GM19372 (cell line): ENCODE data around the gene AP2S1.
"Not testable (repeated sequence)": the region's sequence is repeated elsewhere in the genome, so short reads cannot be mapped to it uniquely, and the experiment has no call there.

Experiments used
- ATAC-seq: cut with Tn5 transposase; IDR thresholded peaks from one replicate; pipeline ENCODE4 v1.9.1; 2021; ENCODE audit warnings: mild to moderate bottlenecking, low read depth, moderate library complexity; ENCODE audit not compliant: unreplicated experiment

AP2S1 gene

DNA sequence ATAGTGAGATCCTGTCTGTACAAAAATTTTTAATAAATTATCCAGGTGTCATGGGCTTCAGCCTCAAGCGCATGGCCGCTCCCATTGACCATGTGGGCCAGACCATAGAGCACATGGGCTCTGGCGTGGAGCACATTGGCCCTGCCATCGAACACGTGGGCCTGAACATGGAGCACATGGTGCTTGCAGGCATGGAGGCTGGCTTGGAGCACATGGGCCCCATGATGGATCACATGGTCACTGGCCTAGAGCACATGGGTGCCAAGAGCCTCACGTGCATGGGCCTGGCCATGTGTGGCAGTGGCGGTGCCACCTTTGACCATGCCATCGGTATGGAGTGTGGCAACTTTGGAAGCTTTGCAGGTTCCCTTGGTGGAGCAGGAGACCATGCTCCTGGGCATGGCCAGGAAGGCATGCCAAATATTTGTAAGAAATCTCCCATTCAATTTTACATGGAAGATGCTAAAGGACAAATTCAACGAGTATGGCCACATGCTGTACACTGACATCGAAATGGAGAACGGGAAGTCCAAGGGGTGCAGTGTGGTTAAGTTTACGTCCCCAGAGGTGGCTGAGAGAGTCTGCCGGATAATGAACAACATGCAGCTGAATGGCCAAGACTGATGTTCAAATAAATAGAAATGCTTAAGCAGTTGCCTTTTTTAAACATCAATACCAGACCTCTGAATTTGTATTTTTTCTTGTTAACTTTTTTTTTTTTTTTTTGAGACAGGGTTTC is 40.9 kb downstream of the AP2S1 start:
- ATAC-seq, result no peak

DNA sequence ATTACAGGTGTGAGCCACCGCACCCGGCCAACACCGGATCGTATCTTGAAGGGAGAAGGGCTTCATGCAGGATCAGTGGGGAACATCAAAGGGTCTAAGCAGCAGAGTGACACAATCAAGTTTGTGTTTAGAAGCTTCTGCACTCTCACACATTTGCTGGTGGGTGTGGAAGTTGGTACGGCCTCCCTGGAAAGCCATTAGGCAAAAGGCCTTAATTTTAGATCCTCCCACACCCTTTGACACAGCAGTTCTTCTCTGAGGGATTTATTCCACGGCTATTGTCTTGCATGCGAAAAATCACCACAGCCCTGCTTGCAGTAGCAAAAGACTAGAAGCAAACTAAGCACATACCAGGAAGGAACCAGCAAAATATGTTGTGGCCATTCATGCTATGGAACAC is 44.0 kb downstream of the AP2S1 start:
- no peak for ATAC-seq

DNA sequence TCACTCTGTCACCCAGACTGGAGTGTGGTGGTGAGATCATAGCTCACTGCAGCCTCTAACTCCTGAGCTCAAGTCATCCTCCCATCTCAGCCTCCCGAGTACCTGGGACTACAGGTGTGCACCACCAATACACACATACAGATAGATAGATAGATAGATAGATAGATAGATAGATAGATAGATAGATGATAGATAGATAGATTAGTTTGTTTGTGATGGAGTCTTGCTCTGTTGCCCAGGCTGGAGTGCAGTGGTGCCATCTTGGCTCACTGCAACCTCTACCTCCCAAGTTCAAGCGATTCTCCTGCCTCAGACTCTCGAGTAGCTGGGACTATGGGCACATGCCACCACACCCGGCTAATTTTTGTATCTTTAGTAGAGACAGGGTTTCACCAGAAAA is 46.2 kb downstream of the AP2S1 start:
- ATAC-seq, result not testable (repeated sequence)

DNA sequence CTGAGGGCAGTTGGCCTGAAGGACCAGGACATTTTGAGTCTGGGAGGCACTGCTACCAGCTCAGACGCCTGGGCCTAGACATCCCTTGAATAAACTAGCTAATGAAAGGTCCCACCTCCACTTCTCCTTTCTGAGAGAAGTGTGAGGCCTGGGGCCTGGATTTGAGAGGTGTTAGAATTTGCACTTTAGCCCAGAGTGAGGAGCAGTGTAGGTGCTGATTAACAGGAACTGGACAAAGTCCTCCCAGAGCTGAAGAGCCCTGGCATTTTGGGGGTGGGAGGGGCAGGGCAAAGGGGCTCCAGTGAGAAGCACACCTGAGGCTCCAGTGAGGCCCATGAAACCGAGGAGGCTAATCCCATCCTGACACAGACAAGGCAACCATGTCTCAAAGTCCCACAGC is 47.1 kb downstream of the AP2S1 start:
- no peak for ATAC-seq

DNA sequence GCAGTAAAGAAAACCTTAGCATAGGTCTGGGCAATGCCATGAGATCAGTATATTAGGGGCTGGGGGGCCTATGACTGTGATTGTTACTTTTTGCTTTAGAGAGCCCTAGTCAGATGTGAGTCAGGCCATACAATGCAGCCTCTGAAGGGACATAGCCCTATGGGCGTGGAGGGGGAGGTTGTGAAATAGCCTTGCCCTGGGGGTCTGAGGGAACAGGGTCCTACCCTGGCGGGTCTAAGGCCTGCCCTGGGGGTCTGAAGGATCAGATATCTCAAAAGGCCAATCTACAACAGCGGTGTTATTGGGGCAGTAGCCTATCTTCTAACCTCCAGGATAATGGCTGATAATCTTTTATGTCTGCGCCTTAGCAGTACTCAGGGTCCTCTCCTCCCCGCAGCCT is 48.5 kb downstream of the AP2S1 start:
- no peak for ATAC-seq

DNA sequence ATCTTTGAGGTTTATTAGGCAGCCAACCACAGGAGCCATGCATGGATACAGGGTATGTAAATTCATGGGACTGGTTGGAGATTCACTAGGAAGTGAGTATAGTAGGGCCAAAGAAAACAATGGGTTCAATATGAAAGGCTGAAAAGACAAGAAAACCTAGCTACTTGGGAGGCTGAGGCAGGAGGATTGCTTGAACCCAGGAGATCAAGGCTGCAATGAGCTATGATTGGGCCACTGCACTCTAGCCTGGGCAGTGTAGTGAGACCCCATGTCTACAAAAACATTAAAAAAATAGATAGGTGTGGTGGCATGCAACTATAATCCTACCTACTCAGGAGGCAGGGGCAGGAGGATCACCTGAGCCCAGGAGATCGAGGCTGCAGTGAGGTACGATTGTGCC is 51.9 kb downstream of the AP2S1 start:
- no peak for ATAC-seq

DNA sequence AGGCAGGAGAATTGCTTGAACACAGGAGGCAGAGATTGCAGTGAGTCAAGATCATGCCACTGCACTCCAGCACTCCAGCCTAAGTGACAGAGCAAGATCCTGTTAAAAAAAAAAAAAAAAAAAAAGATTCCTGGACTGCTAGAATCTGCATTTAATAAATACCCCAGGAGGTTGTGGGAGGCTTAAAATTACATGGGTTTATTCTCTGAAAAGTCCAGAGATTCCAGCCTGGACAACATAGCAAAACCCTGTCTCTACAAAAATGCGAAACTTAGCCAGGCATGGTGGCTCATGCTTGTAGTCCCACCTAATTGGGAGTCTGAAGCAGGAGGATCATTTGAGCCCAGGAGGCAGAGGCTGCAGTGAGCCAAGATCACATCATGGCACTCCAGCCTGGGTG is 52.8 kb downstream of the AP2S1 start:
- no peak for ATAC-seq

DNA sequence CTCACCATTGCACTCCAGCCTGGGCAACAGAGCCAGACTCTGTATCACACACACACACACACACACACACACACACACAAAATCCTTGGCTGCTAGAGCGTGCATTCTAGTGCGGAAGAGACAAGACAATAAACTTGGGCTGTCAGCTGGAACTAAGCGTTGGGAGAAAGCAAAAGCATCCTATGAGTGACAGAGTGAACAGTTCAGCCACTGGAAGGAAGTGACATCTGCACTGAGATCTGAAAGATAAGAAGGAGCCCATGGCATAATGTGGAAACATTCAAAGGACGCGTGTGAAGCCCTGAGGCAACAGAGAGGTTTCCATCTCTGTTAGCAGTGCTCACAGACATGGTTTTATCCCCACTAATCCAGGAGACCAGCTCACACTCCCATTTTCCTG is 58.7 kb downstream of the AP2S1 start:
- no peak for ATAC-seq

DNA sequence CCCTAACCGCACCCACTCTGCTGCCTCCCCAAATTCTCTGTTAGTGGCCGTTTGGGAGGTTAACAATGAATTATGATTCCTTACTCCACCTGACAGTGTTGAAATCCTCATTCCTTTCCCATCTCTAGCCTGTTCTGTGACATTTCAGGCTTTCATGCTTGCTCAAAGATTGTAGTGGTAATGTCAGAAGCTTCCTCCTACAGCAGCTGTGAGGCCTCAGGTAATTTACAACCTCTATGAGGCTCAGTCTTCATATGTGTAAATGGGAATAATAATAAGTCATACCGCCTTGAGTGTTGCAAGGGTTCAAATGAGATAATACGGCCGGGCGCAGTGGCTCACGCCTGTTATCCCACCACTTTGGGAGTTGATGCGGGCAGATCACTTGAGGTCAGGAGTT is 61.3 kb downstream of the AP2S1 start:
- ATAC-seq, result no peak

DNA sequence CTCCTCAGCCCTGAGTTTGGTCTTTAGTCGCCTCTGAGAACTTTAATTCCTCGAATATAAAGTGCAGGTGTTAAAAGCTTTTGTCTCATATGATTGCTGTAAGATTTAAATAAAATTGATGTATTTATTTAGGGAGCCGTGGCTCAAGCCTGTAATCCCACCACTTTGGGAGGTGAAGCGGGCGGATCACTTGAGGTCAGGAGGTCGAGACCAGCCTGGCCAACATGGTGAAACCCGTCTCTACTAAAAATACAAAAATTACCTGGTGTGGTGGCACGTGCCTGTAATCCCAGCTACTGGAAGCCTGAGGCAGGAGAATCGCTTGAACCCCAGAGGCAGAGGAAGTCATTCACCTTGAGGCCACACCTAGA is 61.7 kb downstream of the AP2S1 start:
- ATAC-seq, result no peak

DNA sequence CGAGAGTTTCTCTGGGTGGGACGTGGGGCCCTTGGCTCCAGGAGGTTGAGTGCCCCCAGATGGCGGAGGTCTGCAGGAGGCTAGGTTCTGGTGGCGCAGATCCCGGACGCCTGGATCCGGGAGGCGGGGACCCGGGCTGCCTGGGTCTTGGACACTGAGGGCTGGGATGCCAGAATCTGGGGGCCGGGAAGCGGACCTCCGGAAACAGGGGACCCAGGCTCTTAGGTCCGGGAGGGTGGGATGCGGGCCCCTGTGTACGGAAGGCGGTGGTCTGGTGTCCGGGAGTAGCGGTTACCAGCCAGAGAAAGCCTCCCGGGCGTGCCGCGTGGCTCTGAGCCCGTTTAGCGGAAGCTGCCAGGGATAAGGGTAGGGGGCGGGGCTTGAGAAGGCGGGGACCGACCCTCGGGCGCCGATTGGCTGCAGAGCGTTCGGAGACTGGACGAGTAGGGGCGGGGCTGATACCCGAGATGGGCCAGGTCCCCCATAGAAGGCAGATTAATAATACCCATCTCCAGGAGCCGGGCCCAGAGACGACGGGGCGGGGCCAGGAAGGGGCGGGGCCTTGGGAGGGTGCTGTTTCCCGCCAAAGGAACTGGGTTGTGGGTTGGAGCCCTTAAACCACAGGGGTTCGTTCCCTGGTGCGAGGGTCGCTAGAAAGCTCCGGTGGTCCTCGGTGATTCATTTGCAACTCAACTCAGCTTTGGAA is 62.2 kb downstream of the AP2S1 start, which contains the start of gene SLC1A5:
Gene SLC1A5 (minus strand): TSS at position 333 of the 706 bp plus-strand sequence. CDS start 629 bp downstream, outside the sequence.
- peak; percentile 72 for ATAC-seq
